CD8-positive, alpha-beta memory T cell (primary cell): ENCODE results near the gene DAB2IP. TPM values are rescaled to one million over a fixed set of nuclear protein-coding genes. Genes with fewer than 3 reads are reported as not detected.

Source experiments
- CTCF ChIA-PET: fragments of 350-600 bp; sonication (Branson Sonifier 250); formaldehyde crosslinking; loops from one replicate; lab custom pipeline; 2021; ENCODE audit warnings: antibody characterized with exemption; lab: Charles Lee
- POLR2A ChIA-PET: fragments of 350-600 bp; sonication (Branson Sonifier 250); formaldehyde crosslinking; loops from one replicate; lab custom pipeline; 2021; ENCODE audit warnings: antibody characterized with exemption; lab: Charles Lee
- DNase-seq, 5 donors: peaks; one replicate each; pipeline versions ENCODE4 v3.0.0 to v3.0.0-alpha.2; 2020 to 2022; ENCODE audit warnings: mixed read lengths in 1 of 5
- H3K27ac ChIP-seq: one replicate; pipeline ENCODE4 v1.7.0; 2013; ENCODE audit warnings: low read depth, mild to moderate bottlenecking, low read length, moderate library complexity
- H3K27me3 ChIP-seq: 2 replicates; pipeline ENCODE4 v1.7.0; 2013; ENCODE audit warnings: low read length, mild to moderate bottlenecking; ENCODE audit not compliant: insufficient read depth, poor library complexity, severe bottlenecking
- H3K36me3 ChIP-seq: 2 replicates; pipeline ENCODE4 v1.7.0; 2013; ENCODE audit warnings: mild to moderate bottlenecking, low read length, moderate library complexity; ENCODE audit not compliant: insufficient read depth
- H3K4me1 ChIP-seq: 2 replicates; pipeline ENCODE4 v1.7.0; 2013; ENCODE audit warnings: mild to moderate bottlenecking, low read length, moderate library complexity; ENCODE audit not compliant: insufficient read depth
- H3K4me3 ChIP-seq: 2 replicates; pipeline ENCODE4 v1.7.0; 2013; ENCODE audit warnings: mild to moderate bottlenecking, low read length
- H3K9me3 ChIP-seq: 2 replicates; pipeline ENCODE4 v1.7.0; 2013; ENCODE audit warnings: mild to moderate bottlenecking, low read length
- H3K27ac Mint-ChIP-seq, 8 donors: one replicate each; pipeline ENCODE4 v1.8.0; 2020 to 2021; ENCODE audit warnings: mixed read lengths in 8 of 8, mild to moderate bottlenecking in 6 of 8, inconsistent platforms in 3 of 8, moderate library complexity in 3 of 8
- H3K27me3 Mint-ChIP-seq, 2 donors: one replicate each; pipeline ENCODE4 v1.8.0; 2020 to 2021; ENCODE audit warnings: mixed read lengths in 2 of 2, mild to moderate bottlenecking in 1 of 2, moderate library complexity in 1 of 2
- H3K36me3 Mint-ChIP-seq, 3 donors: one replicate each; pipeline ENCODE4 v1.8.0; 2020 to 2021; ENCODE audit warnings: mixed read lengths in 3 of 3, inconsistent platforms in 1 of 3, mild to moderate bottlenecking in 1 of 3
- H3K4me1 Mint-ChIP-seq, 3 donors: one replicate each; pipeline ENCODE4 v1.8.0; 2020 to 2021; ENCODE audit warnings: mixed read lengths in 3 of 3, inconsistent platforms in 1 of 3, mild to moderate bottlenecking in 1 of 3
- H3K4me3 Mint-ChIP-seq, 7 donors: one replicate each; pipeline ENCODE4 v1.8.0; 2020 to 2021; ENCODE audit warnings: mixed read lengths in 7 of 7, mild to moderate bottlenecking in 6 of 7, moderate library complexity in 4 of 7, inconsistent platforms in 2 of 7
- H3K9me3 Mint-ChIP-seq, 5 donors: one replicate each; pipeline ENCODE4 v1.8.0; 2020 to 2022; ENCODE audit warnings: mixed read lengths in 5 of 5, mild to moderate bottlenecking in 3 of 5, moderate library complexity in 2 of 5, inconsistent platforms in 1 of 5
- polyA plus RNA-seq: library from polyadenylated mRNA; unstranded; fragments of 300-500 nt; fragmentation: Illumina TruSeq; gene quantifications from one replicate; pipeline ENCODE4 v1.2.3, GENCODE V29; 2021
- total RNA-seq, 2 experiments: library from RNA; stranded (reverse); gene quantifications; one replicate each; pipeline ENCODE4 v1.2.3, GENCODE V29; 2021

Gene DAB2IP
- total and polyA plus RNA-seq, 3 experiments from 2014 or later: 0.15 to 0.41 (median 0.27) TPM

DNA sequence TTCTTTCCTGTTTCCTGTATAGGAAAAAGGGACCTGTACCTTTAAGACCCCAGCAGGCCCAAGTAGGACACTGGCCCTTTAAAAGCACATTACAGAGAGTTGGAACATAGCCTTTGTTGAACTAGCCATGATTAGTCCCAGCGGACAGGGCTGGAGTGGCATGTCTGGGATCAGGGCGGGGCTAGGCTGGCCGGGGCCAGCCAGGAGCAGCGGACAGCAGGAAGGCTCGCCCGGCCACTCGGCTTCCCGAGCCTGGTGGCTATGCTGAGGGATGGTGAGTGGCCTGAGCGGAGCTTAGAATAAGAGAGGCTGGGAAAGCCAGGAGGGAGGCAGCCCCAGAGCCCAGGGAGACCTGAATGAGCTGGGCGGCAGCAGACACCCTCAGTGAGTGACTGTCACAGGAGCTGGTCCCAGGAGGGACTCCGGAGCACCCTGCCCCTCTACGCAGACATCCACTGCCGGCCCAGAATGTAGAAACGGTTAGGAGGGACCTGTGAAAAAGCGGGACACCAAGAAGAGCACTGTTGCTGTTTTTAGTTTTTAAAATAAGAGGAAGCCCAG, 92.1 kb downstream of the DAB2IP start:
- Histone ChIP-seq H3K9me3 (no peaks in the 10 kb centered on the region), H3K4me1 (peaks cover 10% of the 10 kb centered on the region), H3K27me3 (no peaks in the 10 kb centered on the region), H3K36me3 (no peaks in the 10 kb centered on the region), H3K4me3 (no peak overlapping the region), H3K27ac (no peak overlapping the region)
- ChIA-PET CTCF (no interaction called here), POLR2A (no interaction called here)
- no peak for DNase-seq
- H3K4me3 Mint-ChIP-seq: no peak overlapping the region
- peaks cover 11 to 23% (median 17%) of the 10 kb centered on the region in 3 donors for H3K4me1 Mint-ChIP-seq
- no peak overlapping the region for H3K27ac Mint-ChIP-seq
- peaks cover 0 to 9% of the 10 kb centered on the region in 2 donors for H3K27me3 Mint-ChIP-seq
- no peaks in the 10 kb centered on the region for H3K36me3 Mint-ChIP-seq
- H3K9me3 Mint-ChIP-seq: no peaks in the 10 kb centered on the region

DNA sequence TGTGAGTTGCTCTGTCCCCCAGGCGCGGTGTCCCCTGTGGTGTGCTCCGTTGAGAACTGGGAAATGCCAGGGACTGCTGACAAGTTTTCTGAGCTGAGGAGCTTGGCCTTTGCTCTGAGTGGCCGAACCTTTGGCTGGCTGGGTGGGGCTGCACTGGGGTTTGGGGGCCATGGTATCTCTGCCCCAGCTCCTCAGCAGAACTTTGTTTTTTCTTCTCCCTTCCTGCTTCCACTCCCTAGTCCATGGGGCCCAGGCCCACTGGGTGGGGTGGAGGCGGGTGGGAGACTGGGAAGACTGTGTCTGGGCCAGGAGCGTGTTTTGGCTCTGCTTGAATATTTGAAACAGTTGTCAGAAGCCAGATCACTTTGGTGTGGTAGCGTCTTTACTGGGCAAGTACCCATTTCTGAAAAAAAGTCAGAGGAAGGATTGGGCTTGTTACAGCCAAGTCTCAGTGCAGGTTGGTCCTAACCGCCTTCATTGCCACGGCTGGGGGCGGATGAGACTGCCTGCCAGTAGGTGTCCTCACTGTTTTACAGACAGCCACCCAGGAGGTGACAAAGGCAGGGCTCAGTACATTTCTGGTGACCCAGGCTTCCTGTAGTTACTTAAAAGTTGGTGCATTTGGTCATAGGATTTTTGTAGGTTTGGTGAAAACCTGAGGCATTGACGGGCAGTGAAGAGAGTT, 92.7 kb downstream of the DAB2IP start:
- ChIA-PET CTCF (no interaction called here), POLR2A (no interaction called here)
- peaks cover 0 to 7% of the 10 kb centered on the region in 2 donors for H3K27me3 Mint-ChIP-seq
- Histone ChIP-seq H3K27me3 (no peaks in the 10 kb centered on the region), H3K4me1 (peaks cover 12% of the 10 kb centered on the region), H3K27ac (no peak overlapping the region), H3K9me3 (no peaks in the 10 kb centered on the region), H3K4me3 (no peak overlapping the region), H3K36me3 (no peaks in the 10 kb centered on the region)
- peaks cover 13 to 21% (median 19%) of the 10 kb centered on the region in 3 donors for H3K4me1 Mint-ChIP-seq
- no peak overlapping the region for H3K4me3 Mint-ChIP-seq
- H3K27ac Mint-ChIP-seq: no peak overlapping the region
- no peaks in the 10 kb centered on the region for H3K9me3 Mint-ChIP-seq
- DNase-seq: peak; percentile 20 to 62 (median 41)
- no peaks in the 10 kb centered on the region for H3K36me3 Mint-ChIP-seq

DNA sequence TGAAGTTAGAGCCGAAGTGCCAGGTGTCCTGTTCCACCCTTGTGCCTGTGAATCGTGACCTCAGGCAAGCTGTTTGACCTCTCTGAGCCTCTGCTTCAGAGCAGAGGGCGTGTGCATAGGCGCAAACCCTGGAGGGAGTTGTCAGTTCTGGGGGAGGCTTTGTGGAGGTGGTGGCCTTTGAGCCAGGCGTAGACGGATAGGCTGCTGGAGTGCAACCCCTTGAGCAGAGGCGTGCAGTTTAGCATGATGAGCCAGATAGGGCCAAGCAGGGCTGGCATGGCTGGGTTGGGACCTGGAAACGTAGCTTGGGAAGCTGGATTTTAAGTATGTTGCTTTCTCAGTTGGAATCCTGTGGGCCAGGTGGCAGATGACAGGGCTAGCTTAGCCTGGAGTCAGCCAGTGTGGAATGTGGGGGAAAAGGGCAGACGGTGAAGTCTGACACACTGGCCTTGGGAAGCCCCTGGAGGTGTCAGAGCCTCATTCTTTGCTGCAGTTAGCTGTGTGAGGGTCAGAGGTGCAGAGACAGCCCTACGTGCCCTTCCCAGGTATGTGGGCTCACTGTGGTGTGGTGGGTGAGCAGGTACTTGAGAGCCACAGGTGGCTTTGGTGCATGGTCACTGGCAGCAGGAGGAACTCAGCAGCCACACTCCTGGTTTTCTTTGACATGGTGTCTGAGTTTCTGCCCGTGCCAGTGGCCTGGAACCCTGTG, 93.4 kb downstream of the DAB2IP start:
- peaks cover 12% of the 10 kb centered on the region for H3K4me1 ChIP-seq
- H3K27ac ChIP-seq: no peak overlapping the region
- no peaks in the 10 kb centered on the region for H3K9me3 Mint-ChIP-seq
- H3K4me3 ChIP-seq: no peak overlapping the region
- no peaks in the 10 kb centered on the region for H3K36me3 Mint-ChIP-seq
- no peak overlapping the region for H3K4me3 Mint-ChIP-seq
- H3K4me1 Mint-ChIP-seq: peaks cover 13 to 20% (median 19%) of the 10 kb centered on the region in 3 donors
- no peaks in the 10 kb centered on the region for H3K36me3 ChIP-seq
- no peaks in the 10 kb centered on the region for H3K9me3 ChIP-seq
- H3K27ac Mint-ChIP-seq: peak overlapping the region in 2 of 8 donors; percentile 37 to 38
- ChIA-PET CTCF (interaction anchor here (0.6 kb wide), 1 partner anchor 61 kb away, joined by 3 read pairs; no protein-coding TSS in a partner anchor), POLR2A (no interaction called here)
- no peaks in the 10 kb centered on the region for H3K27me3 ChIP-seq
- H3K27me3 Mint-ChIP-seq: peaks cover 0 to 7% of the 10 kb centered on the region in 2 donors
- no peak for DNase-seq

GRCh38 chr9:121745396-121745695, 93.9 kb downstream of the DAB2IP start:
- DNase-seq: no peak
- no peaks in the 10 kb centered on the region for H3K9me3 ChIP-seq
- H3K4me1 Mint-ChIP-seq: peaks cover 13 to 20% (median 19%) of the 10 kb centered on the region in 3 donors
- H3K27me3 ChIP-seq: no peaks in the 10 kb centered on the region
- no peak overlapping the region for H3K4me3 ChIP-seq
- no peaks in the 10 kb centered on the region for H3K9me3 Mint-ChIP-seq
- ChIA-PET CTCF (interaction anchor here (0.6 kb wide), 1 partner anchor 62 kb away, joined by 3 read pairs; no protein-coding TSS in a partner anchor), POLR2A (no interaction called here)
- no peak overlapping the region for H3K27ac ChIP-seq
- H3K27me3 Mint-ChIP-seq: peaks cover 0 to 7% of the 10 kb centered on the region in 2 donors
- H3K36me3 ChIP-seq: no peaks in the 10 kb centered on the region
- H3K36me3 Mint-ChIP-seq: no peaks in the 10 kb centered on the region
- peak overlapping the region in 1 of 8 donors; percentile 38 for H3K27ac Mint-ChIP-seq
- no peak overlapping the region for H3K4me3 Mint-ChIP-seq
- H3K4me1 ChIP-seq: peaks cover 12% of the 10 kb centered on the region

- Histone ChIP-seq H3K27me3 (no peaks in the 10 kb centered on the region), H3K4me1 (peaks cover 12% of the 10 kb centered on the region), H3K36me3 (no peaks in the 10 kb centered on the region), H3K27ac (no peak overlapping the region), H3K9me3 (no peaks in the 10 kb centered on the region), H3K4me3 (no peak overlapping the region)
- POLR2A ChIA-PET: no interaction called here
- CTCF ChIA-PET: no interaction called here
- Mint-ChIP-seq H3K36me3 (no peaks in the 10 kb centered on the region), H3K27me3 (peaks cover 0 to 7% of the 10 kb centered on the region in 2 donors), H3K9me3 (no peaks in the 10 kb centered on the region), H3K4me3 (peak overlapping the region in 2 of 7 donors; percentile 20 to 61), H3K4me1 (peaks cover 13 to 22% (median 19%) of the 10 kb centered on the region in 3 donors), H3K27ac (peak overlapping the region in 4 of 8 donors; percentile 54 to 86 (median 79))
- no peak for DNase-seq
Measured at GRCh38 chr9:121746411-121746810, 95.0 kb downstream of the DAB2IP start.

GRCh38 chr9:121746866-121747265, 95.4 kb downstream of the DAB2IP start:
- Mint-ChIP-seq H3K27me3 (peaks cover 0 to 8% of the 10 kb centered on the region in 2 donors), H3K27ac (peak overlapping the region in 4 of 8 donors; percentile 54 to 89 (median 82)), H3K36me3 (no peaks in the 10 kb centered on the region), H3K9me3 (no peaks in the 10 kb centered on the region), H3K4me3 (peak overlapping the region in 1 of 7 donors; percentile 24), H3K4me1 (peaks cover 13 to 23% (median 19%) of the 10 kb centered on the region in 3 donors)
- no peaks in the 10 kb centered on the region for H3K9me3 ChIP-seq
- H3K27me3 ChIP-seq: no peaks in the 10 kb centered on the region
- H3K36me3 ChIP-seq: no peaks in the 10 kb centered on the region
- DNase-seq: no peak
- ChIA-PET POLR2A (no interaction called here), CTCF (no interaction called here)
- H3K4me1 ChIP-seq: peaks cover 12% of the 10 kb centered on the region
- no peak overlapping the region for H3K27ac ChIP-seq
- H3K4me3 ChIP-seq: no peak overlapping the region

DNA sequence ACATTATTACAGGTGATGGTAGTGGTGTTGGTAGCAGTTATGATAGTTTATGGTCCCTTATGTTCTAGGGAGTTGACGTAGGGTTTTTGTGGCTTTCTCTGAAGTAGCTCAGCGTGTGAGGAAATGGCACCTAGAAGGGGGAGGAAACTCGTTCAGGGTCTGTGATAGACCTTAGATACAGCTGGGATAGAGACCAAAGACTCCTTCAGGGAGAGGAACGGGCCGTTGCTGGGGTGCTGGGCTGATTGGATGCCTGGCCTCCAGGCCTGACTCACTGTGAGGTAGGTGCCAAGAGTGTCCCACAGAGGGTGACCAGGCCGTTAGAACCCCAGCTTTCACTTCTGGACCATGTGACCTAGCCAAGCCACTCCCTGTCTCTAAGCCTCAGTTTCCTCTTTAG, 96.6 kb downstream of the DAB2IP start:
- H3K27ac Mint-ChIP-seq: peak overlapping the region; percentile 6 to 92 (median 69)
- Histone ChIP-seq H3K27ac (no peak overlapping the region), H3K27me3 (no peaks in the 10 kb centered on the region), H3K36me3 (no peaks in the 10 kb centered on the region), H3K9me3 (no peaks in the 10 kb centered on the region), H3K4me3 (no peak overlapping the region), H3K4me1 (peaks cover 12% of the 10 kb centered on the region)
- POLR2A ChIA-PET: no interaction called here
- H3K36me3 Mint-ChIP-seq: no peaks in the 10 kb centered on the region
- no peaks in the 10 kb centered on the region for H3K9me3 Mint-ChIP-seq
- peaks cover 13 to 23% (median 19%) of the 10 kb centered on the region in 3 donors for H3K4me1 Mint-ChIP-seq
- CTCF ChIA-PET: no interaction called here
- H3K4me3 Mint-ChIP-seq: peak overlapping the region in 6 of 7 donors; percentile 49 to 76 (median 63)
- peaks cover 0 to 7% of the 10 kb centered on the region in 2 donors for H3K27me3 Mint-ChIP-seq
- peak in 2 of 5 donors; percentile 38 to 46 for DNase-seq
